Measurements from ENCODE around the gene TRMT6. TPM values are rescaled to one million over a fixed set of nuclear protein-coding genes. Genes with fewer than 3 reads are reported as not detected.
A peak's percentile ranks its signal among the peaks of the same experiment; 100 is the strongest.

TRMT6 gene
- total RNA-seq, 1 donor from 2014 or later: 11.1 TPM

DNA sequence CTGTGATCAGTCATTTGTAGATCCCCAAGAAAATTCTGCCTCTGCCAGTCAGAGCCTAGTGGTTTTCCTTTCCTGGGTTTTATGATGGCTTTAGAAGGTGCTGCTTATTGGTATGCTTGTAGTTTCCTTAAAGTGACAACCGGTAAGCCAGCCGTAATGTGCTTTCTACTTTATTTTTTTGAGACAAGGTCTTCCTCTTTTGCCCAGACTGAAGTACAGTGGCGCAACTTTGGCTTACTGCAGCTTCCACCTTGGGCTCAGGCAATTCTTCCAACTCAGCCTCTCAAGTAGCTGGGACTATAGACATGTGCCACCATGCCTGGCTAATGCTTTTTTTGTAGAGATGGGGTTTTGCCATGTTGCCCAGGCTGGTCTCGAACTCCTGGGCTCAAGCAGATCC lies 23.6 kb upstream of the TRMT6 start:
- Mint-ChIP-seq H3K4me1 (ENCODE audit: unreplicated experiment) (peaks cover 4% of the 10 kb centered on the region), H3K36me3 (ENCODE audit: unreplicated experiment) (peaks cover under 1% of the 10 kb centered on the region), H3K9me3 (ENCODE audit: unreplicated experiment) (no peaks in the 10 kb centered on the region), H3K27me3 (ENCODE audit: unreplicated experiment) (no peaks in the 10 kb centered on the region), H3K27ac (ENCODE audit: unreplicated experiment) (peak overlapping the region; percentile 41), H3K4me3 (ENCODE audit: unreplicated experiment) (no peak overlapping the region)
- TF ChIP-seq, protein P1, sequence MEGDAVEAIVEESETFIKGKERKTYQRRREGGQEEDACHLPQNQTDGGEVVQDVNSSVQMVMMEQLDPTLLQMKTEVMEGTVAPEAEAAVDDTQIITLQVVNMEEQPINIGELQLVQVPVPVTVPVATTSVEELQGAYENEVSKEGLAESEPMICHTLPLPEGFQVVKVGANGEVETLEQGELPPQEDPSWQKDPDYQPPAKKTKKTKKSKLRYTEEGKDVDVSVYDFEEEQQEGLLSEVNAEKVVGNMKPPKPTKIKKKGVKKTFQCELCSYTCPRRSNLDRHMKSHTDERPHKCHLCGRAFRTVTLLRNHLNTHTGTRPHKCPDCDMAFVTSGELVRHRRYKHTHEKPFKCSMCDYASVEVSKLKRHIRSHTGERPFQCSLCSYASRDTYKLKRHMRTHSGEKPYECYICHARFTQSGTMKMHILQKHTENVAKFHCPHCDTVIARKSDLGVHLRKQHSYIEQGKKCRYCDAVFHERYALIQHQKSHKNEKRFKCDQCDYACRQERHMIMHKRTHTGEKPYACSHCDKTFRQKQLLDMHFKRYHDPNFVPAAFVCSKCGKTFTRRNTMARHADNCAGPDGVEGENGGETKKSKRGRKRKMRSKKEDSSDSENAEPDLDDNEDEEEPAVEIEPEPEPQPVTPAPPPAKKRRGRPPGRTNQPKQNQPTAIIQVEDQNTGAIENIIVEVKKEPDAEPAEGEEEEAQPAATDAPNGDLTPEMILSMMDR (IDR thresholded peaks at IDR 0.05): no peak
- DNase-seq (ENCODE audit: extremely low spot score, unreplicated experiment): no peak

DNA sequence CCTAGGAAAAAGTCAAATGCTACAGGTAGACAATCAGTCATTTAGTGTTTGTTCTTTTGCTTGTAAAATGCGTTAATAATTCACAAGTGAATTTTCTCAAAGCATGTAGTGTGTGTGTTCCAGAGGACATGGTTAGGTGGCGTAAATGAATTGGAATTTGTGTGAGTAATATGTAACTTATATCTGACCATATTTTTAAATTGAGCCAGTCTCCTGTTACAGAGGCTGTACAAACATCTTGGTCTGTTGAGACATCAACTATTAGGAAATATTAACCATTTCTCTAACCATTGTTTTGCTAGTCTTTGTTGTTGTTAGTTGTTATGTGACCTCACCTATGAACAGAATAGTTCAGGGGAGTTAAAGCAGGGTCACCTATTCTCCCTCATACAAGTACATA lies 22.8 kb upstream of the TRMT6 start:
- H3K4me3 Mint-ChIP-seq (ENCODE audit: unreplicated experiment): no peak overlapping the region
- H3K27me3 Mint-ChIP-seq (ENCODE audit: unreplicated experiment): no peaks in the 10 kb centered on the region
- no peak for DNase-seq (ENCODE audit: extremely low spot score, unreplicated experiment)
- H3K9me3 Mint-ChIP-seq (ENCODE audit: unreplicated experiment): no peaks in the 10 kb centered on the region
- peak overlapping the region; percentile 31 for H3K27ac Mint-ChIP-seq (ENCODE audit: unreplicated experiment)
- TF ChIP-seq, protein P1 (IDR thresholded peaks at IDR 0.05): no peak
- peaks cover 2% of the 10 kb centered on the region for H3K36me3 Mint-ChIP-seq (ENCODE audit: unreplicated experiment)
- peaks cover 4% of the 10 kb centered on the region for H3K4me1 Mint-ChIP-seq (ENCODE audit: unreplicated experiment)

DNA sequence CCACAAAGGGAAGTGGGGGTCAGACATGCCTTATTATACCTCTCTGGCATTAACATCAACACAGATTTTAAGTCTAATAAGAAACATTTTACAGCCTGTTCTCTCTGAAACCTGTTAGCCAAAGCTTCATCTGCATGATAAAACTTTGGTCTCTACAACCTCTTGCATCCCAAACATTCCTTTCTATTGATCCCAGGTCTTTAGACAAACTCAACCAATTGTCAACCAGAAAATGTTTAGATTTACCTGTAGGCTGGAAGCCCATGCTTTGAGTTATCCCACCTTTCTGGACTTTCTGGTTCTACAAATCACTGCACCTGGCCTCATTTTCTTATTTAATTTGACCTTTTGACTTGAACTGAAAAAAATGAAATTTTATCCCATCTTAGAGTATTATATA lies 20.9 kb upstream of the TRMT6 start:
- Mint-ChIP-seq H3K9me3 (ENCODE audit: unreplicated experiment) (no peaks in the 10 kb centered on the region), H3K4me3 (ENCODE audit: unreplicated experiment) (no peak overlapping the region), H3K27ac (ENCODE audit: unreplicated experiment) (no peak overlapping the region), H3K27me3 (ENCODE audit: unreplicated experiment) (no peaks in the 10 kb centered on the region), H3K4me1 (ENCODE audit: unreplicated experiment) (peaks cover 7% of the 10 kb centered on the region), H3K36me3 (ENCODE audit: unreplicated experiment) (peaks cover 5% of the 10 kb centered on the region)
- no peak for DNase-seq (ENCODE audit: extremely low spot score, unreplicated experiment)
- TF ChIP-seq, protein P1 (IDR thresholded peaks at IDR 0.05): no peak

DNA sequence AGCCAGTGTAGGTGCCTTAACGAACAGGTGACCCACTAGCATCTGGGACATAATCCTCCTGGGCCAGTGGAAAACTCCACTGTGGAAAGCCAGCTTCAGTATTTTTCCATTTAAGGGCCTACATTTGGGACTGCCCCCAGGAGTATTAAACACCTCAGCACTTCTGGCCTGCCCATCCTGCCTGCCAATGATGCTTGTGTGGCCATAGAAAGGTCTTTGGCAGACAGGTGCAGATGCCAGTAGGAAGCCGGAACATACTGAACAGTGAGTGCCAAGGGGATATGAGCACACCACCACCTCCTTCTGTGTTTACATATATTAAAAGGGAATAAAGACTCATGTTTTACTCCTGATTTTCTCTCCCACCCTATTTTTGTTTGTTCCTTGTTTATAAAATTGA lies 20.0 kb upstream of the TRMT6 start:
- Mint-ChIP-seq H3K9me3 (ENCODE audit: unreplicated experiment) (no peaks in the 10 kb centered on the region), H3K4me3 (ENCODE audit: unreplicated experiment) (no peak overlapping the region), H3K27ac (ENCODE audit: unreplicated experiment) (no peak overlapping the region), H3K4me1 (ENCODE audit: unreplicated experiment) (peaks cover 7% of the 10 kb centered on the region), H3K27me3 (ENCODE audit: unreplicated experiment) (no peaks in the 10 kb centered on the region), H3K36me3 (ENCODE audit: unreplicated experiment) (peaks cover 5% of the 10 kb centered on the region)
- no peak for DNase-seq (ENCODE audit: extremely low spot score, unreplicated experiment)
- TF ChIP-seq, protein P1 (IDR thresholded peaks at IDR 0.05): no peak

DNA sequence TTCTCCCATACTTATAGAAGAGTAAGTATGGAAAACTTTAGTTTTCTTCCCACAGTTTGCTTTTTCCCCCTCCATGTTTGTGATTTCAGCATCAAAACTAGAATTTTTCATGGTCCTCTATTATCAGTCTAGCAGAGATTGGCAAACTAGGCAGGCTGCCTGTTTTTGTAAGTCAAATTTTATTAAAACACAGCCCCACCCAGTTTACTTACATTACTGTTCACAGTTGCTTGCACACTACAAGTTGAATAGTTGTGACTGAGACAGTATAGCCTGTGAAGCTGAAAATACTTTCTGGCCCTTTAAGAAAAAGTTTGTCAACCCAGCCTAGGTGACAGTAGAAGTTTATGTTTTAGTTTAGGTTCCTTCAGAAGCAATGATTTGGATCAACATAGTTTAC lies 19.6 kb upstream of the TRMT6 start:
- H3K27ac Mint-ChIP-seq (ENCODE audit: unreplicated experiment): no peak overlapping the region
- TF ChIP-seq, protein P1 (IDR thresholded peaks at IDR 0.05): no peak
- no peak overlapping the region for H3K4me3 Mint-ChIP-seq (ENCODE audit: unreplicated experiment)
- DNase-seq (ENCODE audit: extremely low spot score, unreplicated experiment): no peak
- H3K36me3 Mint-ChIP-seq (ENCODE audit: unreplicated experiment): peaks cover 5% of the 10 kb centered on the region
- H3K27me3 Mint-ChIP-seq (ENCODE audit: unreplicated experiment): no peaks in the 10 kb centered on the region
- H3K9me3 Mint-ChIP-seq (ENCODE audit: unreplicated experiment): no peaks in the 10 kb centered on the region
- H3K4me1 Mint-ChIP-seq (ENCODE audit: unreplicated experiment): peaks cover 7% of the 10 kb centered on the region
